ENCODE data around the gene SMCO4. TPM values are rescaled to one million over a fixed set of nuclear protein-coding genes. Genes with fewer than 3 reads are reported as not detected.
"Not testable (repeated sequence)": the region's sequence is repeated elsewhere in the genome, so short reads cannot be mapped to it uniquely, and the experiment has no call there.

SMCO4 gene
- polyA plus RNA-seq, 1 donor: 7.3 TPM

GRCh38 chr11:93474123-93474522 lies 69.1 kb downstream of the SMCO4 start:
- DNase-seq: no peak

- no peak for DNase-seq
These were observed 74.9 kb downstream of the SMCO4 start for GRCh38 chr11:93468290-93468689.

- DNase-seq: no peak
These were observed 76.1 kb downstream of the SMCO4 start for GRCh38 chr11:93467054-93467453.

- DNase-seq: no peak
These were observed 78.2 kb downstream of the SMCO4 start for GRCh38 chr11:93464927-93465540.

GRCh38 chr11:93463666-93464065 lies 79.5 kb downstream of the SMCO4 start:
- DNase-seq: not testable (repeated sequence)

- no peak for DNase-seq
These were observed 84.9 kb downstream of the SMCO4 start for GRCh38 chr11:93458286-93458685.

GRCh38 chr11:93444617-93445073 lies 98.5 kb downstream of the SMCO4 start:
- no peak for DNase-seq

- not testable (repeated sequence) for DNase-seq
These were observed 100.0 kb downstream of the SMCO4 start for GRCh38 chr11:93443232-93443631.

GRCh38 chr11:93432247-93432646 lies 110.9 kb downstream of the SMCO4 start:
- no peak for DNase-seq

Other genes starting within 250 kb of the SMCO4 start
- gene DEUP1, start 212.6 kb downstream of the SMCO4 start, polyA plus RNA-seq (ENCODE audit: insufficient read length): not detected
- gene CEP295, start 118.3 kb upstream of the SMCO4 start, polyA plus RNA-seq (ENCODE audit: insufficient read length): 8.4 TPM
- gene TAF1D, start 198.1 kb upstream of the SMCO4 start, polyA plus RNA-seq (ENCODE audit: insufficient read length): 97.3 TPM
- 38.6 TPM for gene C11orf54, start 198.3 kb upstream of the SMCO4 start, polyA plus RNA-seq (ENCODE audit: insufficient read length)
- gene MED17, start 240.9 kb upstream of the SMCO4 start, polyA plus RNA-seq (ENCODE audit: insufficient read length): 25.3 TPM